C1 segment of cervical spinal cord (tissue), 14 donors: Measurements from ENCODE around the gene ZNF32.

ENCODE experiments used
- DNase-seq, 14 donors: peaks; one replicate each; lab custom pipeline; 2025; lab: John Stamatoyannopoulos, UW

The ZNF32 gene

GRCh38 chr10:43648398-43649184, at the start of gene ZNF32:
TSS of gene ZNF32 (minus strand) at chr10:43648881. CDS start at chr10:43646133, 2,748 bp downstream.
- peak; percentile 41 to 91 (median 78) for DNase-seq

GRCh38 chr10:43698156-43698555, 49.5 kb upstream of the ZNF32 start:
- no peak for DNase-seq

- no peak for DNase-seq
These were observed 48.3 kb upstream of the ZNF32 start for GRCh38 chr10:43696909-43697483.

GRCh38 chr10:43695730-43696129, 47.0 kb upstream of the ZNF32 start:
- no peak for DNase-seq

- no peak for DNase-seq
These were observed 46.6 kb upstream of the ZNF32 start for GRCh38 chr10:43695321-43695720.

GRCh38 chr10:43694526-43694925, 45.8 kb upstream of the ZNF32 start:
- DNase-seq: no peak

- no peak for DNase-seq
These were observed 44.9 kb upstream of the ZNF32 start for GRCh38 chr10:43693602-43694001.

- peak in 1 of 14 donors; percentile 86 for DNase-seq
These were observed 43.6 kb upstream of the ZNF32 start for GRCh38 chr10:43692051-43692825.

- peak in 1 of 14 donors; percentile 37 for DNase-seq
These were observed 42.8 kb upstream of the ZNF32 start for GRCh38 chr10:43691485-43691884.

- peak in 13 of 14 donors; percentile 36 to 83 (median 69) for DNase-seq
These were observed 41.5 kb upstream of the ZNF32 start for GRCh38 chr10:43689955-43690771.

GRCh38 chr10:43689618-43689954, 40.9 kb upstream of the ZNF32 start:
- peak in 5 of 14 donors; percentile 30 to 55 (median 52) for DNase-seq

GRCh38 chr10:43689007-43689491, 40.4 kb upstream of the ZNF32 start:
- DNase-seq: no peak

- no peak for DNase-seq
These were observed 39.7 kb upstream of the ZNF32 start for GRCh38 chr10:43688348-43688892.

- no peak for DNase-seq
These were observed 38.7 kb upstream of the ZNF32 start for GRCh38 chr10:43687373-43687772.

- no peak for DNase-seq
These were observed 37.7 kb upstream of the ZNF32 start for GRCh38 chr10:43686414-43686813.

- no peak for DNase-seq
These were observed 37.1 kb upstream of the ZNF32 start for GRCh38 chr10:43685744-43686143.

- DNase-seq: no peak
These were observed 35.5 kb upstream of the ZNF32 start for GRCh38 chr10:43684292-43684559.

GRCh38 chr10:43683451-43684291, 35.0 kb upstream of the ZNF32 start:
- DNase-seq: no peak

- DNase-seq: no peak
These were observed 34.3 kb upstream of the ZNF32 start for GRCh38 chr10:43682956-43683355.

- no peak for DNase-seq
These were observed 33.0 kb upstream of the ZNF32 start for GRCh38 chr10:43681721-43682120.
